ENCODE data around the gene MIB2. TPM values are rescaled to one million over a fixed set of nuclear protein-coding genes. Genes with fewer than 3 reads are reported as not detected.

The MIB2 gene
- total and polyA plus RNA-seq, 10 of the 15 experiments (the other 5 are each of a cell fraction or from before 2014, with no cell fraction given): 0.42 to 26.8 (median 10.9) TPM; not detected in 1

GRCh38 chr1:1629430-1630190, 14.3 kb downstream of the MIB2 start:
- Histone ChIP-seq H3K79me2 (ENCODE audit: control insufficient read depth, insufficient read depth, low read length) (no peaks in the 10 kb centered on the region), H3K36me3 (ENCODE audit: control insufficient read depth in 2 of 2, insufficient read depth in 2 of 2, low read length in 1 of 2) (no peaks in the 10 kb centered on the region), H3K27ac (ENCODE audit: control insufficient read depth, insufficient read depth) (no peak overlapping the region), H4K20me1 (ENCODE audit: control insufficient read depth, insufficient read depth) (no peaks in the 10 kb centered on the region), H3K4me3 (no peak overlapping the region), H3K9me3 (replicated peaks; ENCODE audit: control insufficient read depth, insufficient read depth, low read length) (no peaks in the 10 kb centered on the region), H3K9ac (ENCODE audit: control insufficient read depth, insufficient read depth, low read length) (no peak overlapping the region), H3K4me2 (ENCODE audit: control insufficient read depth, insufficient read depth) (no peak overlapping the region), H3K4me1 (ENCODE audit: control insufficient read depth, insufficient read depth, low read length) (no peaks in the 10 kb centered on the region), H2AFZ (ENCODE audit: control insufficient read depth, low read depth, low read length) (no peak overlapping the region; the same call in 1 of the 2 replicates), H3K27me3 (replicated peaks in 1 of 2; ENCODE audit: control insufficient read depth in 2 of 2, insufficient read depth in 2 of 2, low read length in 1 of 2) (peaks cover 0 to 2% of the 10 kb centered on the region in 2 experiments; a peak in 2 of 4 replicates)
- 41% methylated on average over 29 of the region's 48 CpGs for WGBS (ENCODE audit: insufficient coverage, insufficient replicate concordance, low lambda C conversion rate, missing lambda C conversion rate)
- ATAC-seq: peak; percentile 52
- ChIA-PET SMC1A (ENCODE audit: uncharacterized antibody, unreplicated experiment) (interaction anchor here (1.2 kb wide), 2 partner anchors 14 to 26 kb away, joined by 3 read pairs; no protein-coding TSS in a partner anchor), CTCF (interaction anchor here (0.8 to 1.7 kb wide), 3 partner anchors 14 to 48 kb away, joined by 3 to 6 read pairs (median 4); partner anchors contain the start of gene MIB2), POLR2A (interaction anchor here (1.2 to 1.4 kb wide), 3 partner anchors 13 to 48 kb away, joined by 4 to 8 read pairs (median 6); partner anchors contain the start of gene MIB2), RAD21 (ENCODE audit: unreplicated experiment) (interaction anchor here (0.8 to 1.3 kb wide), 4 partner anchors 14 to 170 kb away, joined by 3 to 7 read pairs (median 4); partner anchors contain the start of gene MIB2)
- intact Hi-C loops (cut with micrococcal nuclease; ENCODE audit: unreplicated experiment): no loop called here
- no peak for FAIRE-seq
- no TSS peak for BruUV-seq (replicated peaks)
- no peak for DNase-seq (ENCODE audit: low read depth, low spot score)
- TF ChIP-seq DPF2 (IDR thresholded peaks at IDR 0.05) (peak; percentile 64; the same call in 1 of the 2 replicates), RCOR1 (conservative IDR thresholded peaks at IDR 0.05; ENCODE audit: low read depth, low read length) (no peak), GABPA (IDR thresholded peaks at IDR 0.05; ENCODE audit: low read depth) (no peak), FOXM1 (IDR thresholded peaks at IDR 0.05; ENCODE audit: low read depth, low read length) (no peak), SMARCA5 (IDR thresholded peaks at IDR 0.05) (no peak), RUNX3 (IDR thresholded peaks at IDR 0.05; ENCODE audit: low read length) (no peak), CBFB (IDR thresholded peaks at IDR 0.05; ENCODE audit: low read depth) (no peak), IRF3 (IDR thresholded peaks at IDR 0.05) (no peak), BHLHE40 (IDR thresholded peaks at IDR 0.05; ENCODE audit: borderline replicate concordance in 1 of 2, low read depth in 2 of 2, low read length in 1 of 2) (peak in 1 of 2 experiments; percentile 33; a peak in 1 of 4 replicates), LARP7 (IDR thresholded peaks at IDR 0.05) (0 out of 2 replicates have a peak, but pooled peaks have one; percentile 10), SREBF2 (IDR thresholded peaks at IDR 0.05; ENCODE audit: low read length) (no peak), TBL1XR1 (IDR thresholded peaks at IDR 0.05; ENCODE audit: low read depth, low read length) (no peak), NKRF (conservative IDR thresholded peaks at IDR 0.05) (0 out of 2 replicates have a peak, but pooled peaks have one; percentile 38)
- in situ Hi-C loops (cut with MboI): no loop called here
